Brain microvascular endothelial cell (primary cell): ENCODE data around the gene KCNQ1OT1.

ENCODE experiments used
- DNase-seq: peaks from one replicate; pipeline ENCODE4 v3.0.0-alpha.2; 2020
- H3K27ac ChIP-seq: fragments of 250-450 bp; sonication (Bioruptor Pico); 2 replicates; pipeline ENCODE4 v1.5.1; 2020; ENCODE audit warnings: mild to moderate bottlenecking, moderate library complexity
- H3K27me3 ChIP-seq: fragments of 250-450 bp; sonication (Bioruptor Pico); replicated peaks from 2 replicates; pipeline ENCODE4 v1.5.1; 2020; ENCODE audit warnings: mild to moderate bottlenecking
- H3K36me3 ChIP-seq: fragments of 250-450 bp; sonication (Bioruptor Pico); replicated peaks from 2 replicates; pipeline ENCODE4 v1.5.1; 2020; ENCODE audit warnings: mild to moderate bottlenecking
- H3K4me3 ChIP-seq: 2 replicates; pipeline ENCODE4 v1.5.1; 2011; ENCODE audit warnings: low read depth, mild to moderate bottlenecking, control low read depth, low read length, moderate library complexity
- in situ Hi-C: cut with HindIII; loops from 2 replicates; pipeline ENCODE4 v1.10.0; 2017; ENCODE audit warnings: low sequenced_read_pairs, low pct_ligation_motif_present
- TF ChIP-seq, protein P1 (sequence below): IDR thresholded peaks from 2 replicates; pipeline ENCODE4 v1.5.1; 2011; ENCODE audit warnings: low read depth, mild to moderate bottlenecking, moderate library complexity, low read length, control low read depth, inconsistent platforms; ENCODE audit errors: missing control alignments

KCNQ1OT1 gene

DNA sequence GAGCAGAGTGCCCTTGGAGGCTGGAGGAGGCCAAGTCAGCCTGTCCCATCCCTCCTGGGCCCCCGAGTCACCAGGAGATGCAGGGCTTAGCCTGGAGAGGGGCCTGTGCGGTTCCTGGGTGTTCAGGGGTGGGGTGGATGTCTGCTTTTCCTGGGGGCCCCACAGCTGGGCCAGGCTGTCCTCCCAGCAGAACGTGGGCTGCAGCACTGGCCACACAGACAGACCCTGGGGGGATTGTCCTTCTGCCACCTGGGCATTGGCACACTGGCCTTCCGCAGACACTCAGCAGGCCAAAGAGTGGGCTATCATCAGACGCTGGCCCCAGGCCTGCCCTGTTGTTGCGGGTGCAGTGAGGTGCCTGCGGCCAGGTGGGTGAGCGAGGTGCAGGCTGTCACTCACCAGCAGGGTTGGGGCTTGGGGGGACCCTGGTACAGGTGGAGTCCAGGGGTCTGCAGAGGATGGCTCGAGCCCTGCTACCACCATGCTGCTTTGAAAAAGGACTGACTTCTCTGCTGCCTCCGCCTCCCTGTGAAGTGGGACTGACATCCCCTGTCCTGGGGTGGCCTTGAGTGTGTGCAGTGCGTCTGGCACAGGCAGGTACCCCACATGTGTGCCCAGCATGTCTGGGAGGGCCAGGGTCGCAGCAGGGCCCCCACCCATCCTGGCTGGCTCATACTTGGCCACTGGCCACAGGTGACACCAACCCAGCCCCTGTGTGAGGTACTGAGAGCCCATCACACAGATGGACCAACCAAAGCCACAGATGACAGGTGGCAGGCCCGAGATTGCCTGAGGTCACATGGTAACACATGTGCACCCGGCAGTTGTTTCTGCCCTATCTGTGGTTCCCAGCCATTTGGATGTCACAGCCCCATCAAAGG is 39.0 kb upstream of the KCNQ1OT1 start:
- Histone ChIP-seq H3K36me3 (no peaks in the 10 kb centered on the region), H3K27ac (no peak overlapping the region), H3K4me3 (no peak overlapping the region), H3K27me3 (no peaks in the 10 kb centered on the region)
- no peak for DNase-seq
- in situ Hi-C loops: no loop called here
- TF ChIP-seq, protein P1, sequence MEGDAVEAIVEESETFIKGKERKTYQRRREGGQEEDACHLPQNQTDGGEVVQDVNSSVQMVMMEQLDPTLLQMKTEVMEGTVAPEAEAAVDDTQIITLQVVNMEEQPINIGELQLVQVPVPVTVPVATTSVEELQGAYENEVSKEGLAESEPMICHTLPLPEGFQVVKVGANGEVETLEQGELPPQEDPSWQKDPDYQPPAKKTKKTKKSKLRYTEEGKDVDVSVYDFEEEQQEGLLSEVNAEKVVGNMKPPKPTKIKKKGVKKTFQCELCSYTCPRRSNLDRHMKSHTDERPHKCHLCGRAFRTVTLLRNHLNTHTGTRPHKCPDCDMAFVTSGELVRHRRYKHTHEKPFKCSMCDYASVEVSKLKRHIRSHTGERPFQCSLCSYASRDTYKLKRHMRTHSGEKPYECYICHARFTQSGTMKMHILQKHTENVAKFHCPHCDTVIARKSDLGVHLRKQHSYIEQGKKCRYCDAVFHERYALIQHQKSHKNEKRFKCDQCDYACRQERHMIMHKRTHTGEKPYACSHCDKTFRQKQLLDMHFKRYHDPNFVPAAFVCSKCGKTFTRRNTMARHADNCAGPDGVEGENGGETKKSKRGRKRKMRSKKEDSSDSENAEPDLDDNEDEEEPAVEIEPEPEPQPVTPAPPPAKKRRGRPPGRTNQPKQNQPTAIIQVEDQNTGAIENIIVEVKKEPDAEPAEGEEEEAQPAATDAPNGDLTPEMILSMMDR: no peak

DNA sequence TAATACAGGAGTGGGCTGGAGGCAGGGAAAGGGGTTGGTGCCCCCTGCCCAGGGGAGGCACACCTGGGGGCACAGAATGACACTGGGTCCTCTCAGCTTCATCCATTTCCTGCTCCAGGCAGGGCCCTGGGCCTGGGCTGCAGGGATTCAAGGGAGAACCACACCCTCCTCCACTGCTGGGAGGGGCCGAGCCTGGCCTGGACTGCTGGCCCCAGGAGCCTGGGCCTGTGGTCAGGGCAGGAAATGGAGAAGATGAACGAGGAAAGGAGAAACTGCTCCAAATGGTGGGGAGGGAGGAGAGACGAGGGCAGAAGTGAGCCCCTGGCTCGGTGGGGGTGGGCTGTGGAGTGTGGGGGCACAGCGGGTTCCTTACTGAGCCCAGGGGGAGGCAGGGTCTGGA is 38.1 kb upstream of the KCNQ1OT1 start:
- Histone ChIP-seq H3K4me3 (no peak overlapping the region), H3K27ac (no peak overlapping the region), H3K36me3 (no peaks in the 10 kb centered on the region), H3K27me3 (no peaks in the 10 kb centered on the region)
- DNase-seq: no peak
- TF ChIP-seq, protein P1: no peak
- in situ Hi-C loops: no loop called here

DNA sequence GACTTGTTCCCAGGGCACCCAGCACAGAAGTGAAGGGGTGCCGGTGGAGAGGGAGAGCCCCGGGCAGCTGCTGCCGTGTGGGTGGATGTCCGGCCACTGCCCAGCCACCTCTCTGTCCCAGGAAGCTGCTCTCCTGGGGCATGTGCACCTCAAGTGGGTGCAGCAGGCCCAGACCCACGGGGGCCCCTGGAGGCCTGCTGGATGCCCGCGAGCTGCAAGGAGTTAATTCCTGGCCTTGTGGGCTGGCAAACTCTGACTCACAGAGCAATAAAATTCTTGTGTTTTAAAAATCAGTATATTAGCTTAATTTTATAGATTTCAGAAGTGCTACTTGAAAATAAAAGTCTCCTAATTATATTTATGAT is 37.4 kb upstream of the KCNQ1OT1 start:
- TF ChIP-seq, protein P1: no peak
- in situ Hi-C loops: no loop called here
- Histone ChIP-seq H3K36me3 (no peaks in the 10 kb centered on the region), H3K27ac (no peak overlapping the region), H3K4me3 (no peak overlapping the region), H3K27me3 (no peaks in the 10 kb centered on the region)
- no peak for DNase-seq

DNA sequence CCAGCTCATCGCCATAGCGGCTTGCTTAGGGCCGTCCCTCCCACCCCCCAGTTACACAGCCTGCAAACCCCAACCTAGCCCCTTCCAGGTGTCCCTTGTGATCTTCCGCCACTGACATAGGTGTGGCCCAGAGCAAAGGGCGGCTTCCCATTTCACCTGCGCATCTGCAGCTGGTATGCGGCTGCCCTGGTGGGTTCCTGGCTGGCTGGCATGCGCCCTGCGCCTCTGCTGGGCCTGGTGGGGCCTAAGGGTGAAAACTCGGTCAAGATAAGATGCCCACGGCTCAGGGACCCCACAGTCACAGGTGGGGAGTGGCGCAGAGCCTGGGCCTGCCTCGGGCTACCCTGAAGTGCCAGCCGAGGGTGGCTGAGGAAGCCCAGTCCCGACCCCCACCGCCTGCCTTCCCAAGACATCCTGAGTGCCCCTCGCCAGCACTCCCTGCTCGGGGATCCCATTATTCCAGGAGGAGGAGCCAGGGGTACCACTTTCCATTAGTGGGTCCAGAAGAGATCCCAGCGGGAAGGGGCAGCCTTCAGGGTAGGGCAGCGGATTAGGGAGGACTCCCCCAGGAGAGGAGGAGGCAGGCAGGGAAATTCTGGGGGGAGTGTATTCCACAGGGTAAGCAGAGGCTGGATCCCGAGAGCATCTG is 36.9 kb upstream of the KCNQ1OT1 start:
- no peak for DNase-seq
- Histone ChIP-seq H3K36me3 (no peaks in the 10 kb centered on the region), H3K27ac (no peak overlapping the region), H3K4me3 (no peak overlapping the region), H3K27me3 (no peaks in the 10 kb centered on the region)
- in situ Hi-C loops: no loop called here
- TF ChIP-seq, protein P1: no peak

DNA sequence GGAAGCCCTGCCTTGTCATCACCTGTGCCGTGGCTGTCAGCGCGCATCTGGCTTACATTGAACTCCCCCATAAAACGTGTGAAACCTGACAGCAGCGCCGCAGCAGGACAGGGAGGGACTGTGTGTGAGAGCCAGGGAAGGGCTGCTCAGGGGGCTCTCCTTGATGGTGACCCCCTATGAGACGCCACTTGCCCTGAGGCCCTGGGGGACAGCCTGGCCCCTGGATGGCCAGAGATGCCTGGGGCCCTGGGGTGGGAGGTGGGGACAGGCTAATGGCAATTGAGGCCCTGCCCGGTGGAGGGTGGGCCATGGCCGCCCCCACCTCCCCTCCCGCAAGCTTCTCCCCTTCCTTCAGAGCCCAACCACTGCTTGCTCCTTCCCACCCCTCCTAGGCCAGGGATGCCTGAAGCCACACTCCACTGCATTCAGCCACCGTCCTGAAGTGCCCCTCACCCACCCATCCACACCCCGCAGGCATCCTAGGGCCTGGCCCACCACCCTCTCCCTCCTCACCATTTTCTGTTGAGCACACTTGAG is 35.3 kb upstream of the KCNQ1OT1 start:
- DNase-seq: no peak
- TF ChIP-seq, protein P1: no peak
- H3K27me3 ChIP-seq: no peaks in the 10 kb centered on the region
- in situ Hi-C loops: no loop called here
- no peak overlapping the region for H3K4me3 ChIP-seq
- no peak overlapping the region for H3K27ac ChIP-seq
- no peaks in the 10 kb centered on the region for H3K36me3 ChIP-seq
